SK-N-SH treated with all-trans-retinoic acid at 6 μM for 48 hours (cell line): ENCODE results near the gene GPR161.

Source experiments
- ARNTL ChIP-seq: fragments of 450-650 bp; formaldehyde crosslinking; IDR thresholded peaks from 2 replicates; pipeline ENCODE4 v1.5.0; 2020; ENCODE audit warnings: low read depth, mild to moderate bottlenecking, moderate library complexity, borderline replicate concordance
- BACH2 ChIP-seq: fragments of 250-450 bp; sonication (Bioruptor Pico); IDR thresholded peaks from 2 replicates; pipeline ENCODE4 v1.9.0; 2021; ENCODE audit warnings: mild to moderate bottlenecking, borderline replicate concordance
- CREB5 ChIP-seq: fragments of 250-450 bp; sonication (Bioruptor Pico); IDR thresholded peaks from 2 replicates; pipeline ENCODE4 v1.5.1; 2020; ENCODE audit warnings: low read depth, mild to moderate bottlenecking, moderate library complexity
- CSDC2 ChIP-seq: fragments of 250-450 bp; sonication (Bioruptor Pico); IDR thresholded peaks from 2 replicates; pipeline ENCODE4 v1.5.0; 2020; ENCODE audit warnings: mild to moderate bottlenecking, moderate library complexity
- GLIS3 ChIP-seq: fragments of 250-450 bp; sonication (Bioruptor Pico); IDR thresholded peaks from 2 replicates; pipeline ENCODE4 v1.5.0; 2020; ENCODE audit warnings: mild to moderate bottlenecking, moderate library complexity
- OSR1 ChIP-seq: fragments of 250-450 bp; sonication (Bioruptor Pico); IDR thresholded peaks from 2 replicates; pipeline ENCODE4 v1.8.0; 2022; ENCODE audit warnings: moderate library complexity, mild to moderate bottlenecking, inconsistent platforms
- PATZ1 ChIP-seq: fragments of 250-450 bp; sonication (Bioruptor Pico); IDR thresholded peaks from 2 replicates; pipeline ENCODE4 v1.8.0; 2020; ENCODE audit warnings: mild to moderate bottlenecking, moderate library complexity, borderline replicate concordance
- PPARA ChIP-seq: fragments of 250-450 bp; sonication (Bioruptor Pico); IDR thresholded peaks from 2 replicates; pipeline ENCODE4 v1.5.0; 2020; ENCODE audit warnings: mild to moderate bottlenecking, borderline replicate concordance
- SNAI2 ChIP-seq: fragments of 250-450 bp; sonication (Bioruptor Pico); IDR thresholded peaks from 2 replicates; pipeline ENCODE4 v1.5.0; 2020; ENCODE audit warnings: mild to moderate bottlenecking, moderate library complexity
- ZFP3 ChIP-seq: fragments of 250-450 bp; sonication (Bioruptor Pico); IDR thresholded peaks from 2 replicates; pipeline ENCODE4 v1.5.0; 2020; ENCODE audit warnings: mild to moderate bottlenecking, moderate library complexity
- ZNF565 ChIP-seq: fragments of 450-650 bp; formaldehyde crosslinking; conservative IDR thresholded peaks from 2 replicates; pipeline ENCODE4 v1.5.0; 2020; ENCODE audit warnings: low read depth, mild to moderate bottlenecking, moderate library complexity
- ZNF70 ChIP-seq: fragments of 450-650 bp; formaldehyde crosslinking; IDR thresholded peaks from 2 replicates; pipeline ENCODE4 v1.5.0; 2020; ENCODE audit warnings: mild to moderate bottlenecking, moderate library complexity
- ZNF8 ChIP-seq: fragments of 450-650 bp; formaldehyde crosslinking; IDR thresholded peaks from 2 replicates; pipeline ENCODE4 v1.5.0; 2020; ENCODE audit warnings: mild to moderate bottlenecking, moderate library complexity
- TF ChIP-seq, protein P1 (sequence below): fragments of 250-450 bp; sonication (Bioruptor Pico); IDR thresholded peaks from 2 replicates; pipeline ENCODE4 v1.8.0; 2021; ENCODE audit warnings: low read depth, mild to moderate bottlenecking, moderate library complexity, borderline replicate concordance

DNA sequence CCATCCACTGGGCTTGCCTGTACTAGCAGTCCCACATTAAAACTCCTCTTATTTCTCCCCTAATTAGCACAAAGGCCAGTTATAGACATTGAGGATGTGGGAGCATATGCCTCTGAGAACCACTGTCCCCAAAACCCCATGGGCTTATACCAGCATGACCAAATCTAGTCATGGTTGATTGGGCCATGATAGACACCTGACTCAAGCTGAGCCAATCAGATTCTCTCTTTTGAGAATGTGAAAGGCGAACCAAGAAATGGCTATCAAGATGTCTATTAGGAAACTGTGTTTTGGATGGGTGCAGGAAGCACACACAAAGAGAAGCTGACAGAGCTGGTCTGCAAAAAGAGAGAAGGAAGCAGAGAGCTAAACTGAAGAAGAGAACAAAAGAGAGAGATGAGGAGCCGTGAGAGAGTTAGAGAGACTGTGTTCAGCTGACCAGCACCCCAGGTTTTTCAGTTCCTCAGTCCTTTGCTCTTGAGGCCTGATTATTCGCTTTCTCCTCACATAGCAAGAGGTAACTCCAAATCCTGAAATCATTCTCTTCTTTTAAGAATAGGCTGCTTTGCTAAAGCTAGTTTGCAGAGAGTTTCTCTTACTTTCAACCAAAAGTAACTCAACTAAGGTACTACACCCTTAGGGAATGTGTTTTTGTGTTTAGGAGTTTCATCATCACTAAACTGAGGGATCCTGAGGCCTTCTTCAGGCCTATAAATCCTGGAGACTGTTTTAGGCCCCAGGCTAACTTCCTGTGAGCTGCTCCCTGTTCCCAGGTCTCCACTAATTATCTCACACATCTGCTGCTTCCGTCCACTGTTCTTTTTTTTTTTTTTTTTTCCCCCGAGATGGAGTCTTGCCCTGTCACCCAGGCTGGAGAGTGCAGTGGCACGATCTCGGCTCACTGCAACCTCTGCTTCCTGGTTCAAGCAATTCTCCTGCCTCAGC is 34.1 kb upstream of the GPR161 start:
- TF ChIP-seq ZFP3 (CRISPR knock-in tag) (no peak), ZNF8 (CRISPR knock-in tag) (no peak), PATZ1 (CRISPR knock-in tag) (no peak), GLIS3 (CRISPR knock-in tag) (no peak), BACH2 (CRISPR knock-in tag) (no peak), PPARA (CRISPR knock-in tag) (no peak), SNAI2 (CRISPR knock-in tag) (no peak), CREB5 (CRISPR knock-in tag) (no peak), ZNF565 (CRISPR knock-in tag) (no peak), CSDC2 (CRISPR knock-in tag) (no peak), ZNF70 (CRISPR knock-in tag) (no peak), ARNTL (CRISPR knock-in tag) (no peak), OSR1 (CRISPR knock-in tag) (no peak)
- TF ChIP-seq, protein P1, sequence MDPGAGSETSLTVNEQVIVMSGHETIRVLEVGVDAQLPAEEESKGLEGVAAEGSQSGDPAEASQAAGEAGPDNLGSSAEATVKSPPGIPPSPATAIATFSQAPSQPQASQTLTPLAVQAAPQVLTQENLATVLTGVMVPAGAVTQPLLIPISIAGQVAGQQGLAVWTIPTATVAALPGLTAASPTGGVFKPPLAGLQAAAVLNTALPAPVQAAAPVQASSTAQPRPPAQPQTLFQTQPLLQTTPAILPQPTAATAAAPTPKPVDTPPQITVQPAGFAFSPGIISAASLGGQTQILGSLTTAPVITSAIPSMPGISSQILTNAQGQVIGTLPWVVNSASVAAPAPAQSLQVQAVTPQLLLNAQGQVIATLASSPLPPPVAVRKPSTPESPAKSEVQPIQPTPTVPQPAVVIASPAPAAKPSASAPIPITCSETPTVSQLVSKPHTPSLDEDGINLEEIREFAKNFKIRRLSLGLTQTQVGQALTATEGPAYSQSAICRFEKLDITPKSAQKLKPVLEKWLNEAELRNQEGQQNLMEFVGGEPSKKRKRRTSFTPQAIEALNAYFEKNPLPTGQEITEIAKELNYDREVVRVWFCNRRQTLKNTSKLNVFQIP (CRISPR knock-in tag): no peak
